CD4-positive, alpha-beta T cell treated with Interleukin-6 for 4 hours (primary cell): ENCODE measurements around the gene GOLT1A.

Experiments used
- DNase-seq: peaks from one replicate; pipeline ENCODE4 v3.0.0-alpha.2; 2020; ENCODE audit warnings: mixed read lengths

GOLT1A gene

GRCh38 chr1:204153667-204154066, 60.1 kb downstream of the GOLT1A start:
- DNase-seq: no peak

DNA sequence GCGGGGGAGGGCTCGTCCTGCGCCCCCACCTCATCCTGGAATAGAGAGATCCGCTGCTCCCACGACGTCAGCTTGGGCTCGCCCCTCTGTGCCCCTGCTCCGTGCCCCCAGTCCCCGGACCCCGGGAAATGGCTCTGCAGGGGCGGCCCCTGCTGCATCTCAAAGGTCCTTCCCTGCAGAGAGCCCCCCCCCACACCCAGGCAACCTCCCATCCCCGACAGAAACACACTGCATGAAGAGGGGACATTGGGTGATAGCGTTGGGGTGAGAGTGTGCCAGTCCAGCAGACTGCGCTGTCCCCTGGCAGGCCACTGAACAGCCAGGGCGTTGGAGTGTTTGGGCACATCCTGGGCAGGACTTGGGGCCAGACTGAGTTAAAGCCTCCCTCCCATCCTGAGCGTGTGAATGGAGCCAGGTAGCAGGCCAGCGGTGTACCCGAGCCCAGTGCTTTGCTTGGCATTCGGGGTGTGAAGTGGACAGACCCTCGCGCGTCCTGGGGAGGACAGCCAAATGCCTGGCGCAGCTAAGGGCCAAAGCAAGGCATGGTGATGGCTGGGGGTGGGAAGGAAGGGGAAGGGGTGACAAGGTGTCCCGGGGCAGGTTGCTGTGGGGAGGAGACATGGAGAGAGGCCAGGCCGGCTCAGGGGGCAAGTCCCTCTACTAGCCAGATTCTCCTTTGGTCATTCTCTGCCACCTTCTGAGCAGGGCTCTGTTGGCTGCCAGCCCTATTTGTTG, 61.3 kb downstream of the GOLT1A start:
- DNase-seq: no peak

DNA sequence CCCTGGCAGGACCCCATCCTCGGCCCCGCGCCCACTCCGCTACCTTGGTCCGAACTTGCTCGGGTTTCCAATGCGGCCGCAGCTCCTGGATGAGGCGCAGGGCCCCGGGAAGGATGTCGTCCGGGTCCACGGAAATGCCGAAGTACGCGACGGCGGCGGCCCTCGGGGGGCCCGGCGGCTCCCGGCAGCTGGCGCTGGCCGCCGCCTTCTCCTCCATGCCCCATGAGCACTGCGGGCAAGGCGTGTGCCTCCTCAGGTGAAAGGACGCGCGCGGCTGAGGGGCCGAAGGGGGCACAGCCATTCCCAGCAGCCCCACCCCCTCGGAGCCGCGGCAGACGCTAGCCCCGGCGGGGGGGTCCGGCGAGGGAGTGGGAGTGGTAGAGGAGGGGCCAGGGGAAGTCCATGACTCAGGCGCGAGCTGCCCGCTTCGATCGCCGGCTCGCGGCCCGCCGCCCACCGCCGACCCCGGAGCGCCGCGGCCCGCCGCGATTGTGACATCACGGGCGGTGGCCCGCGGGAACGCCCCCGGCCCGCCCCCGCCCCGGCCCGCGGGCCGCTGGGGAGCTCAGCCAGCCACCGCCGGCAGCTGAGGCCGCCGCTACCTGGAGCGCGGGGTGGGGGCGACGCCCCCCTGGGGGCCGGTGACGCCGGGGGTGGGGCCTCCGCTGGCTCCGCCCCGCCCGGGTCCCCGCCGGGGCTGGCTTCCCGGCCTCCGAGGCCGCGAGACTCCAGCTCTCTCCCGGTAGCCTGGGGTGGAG, 62.1 kb downstream of the GOLT1A start, which contains the start of gene ETNK2:
TSS of gene ETNK2 (minus strand) at position 493 of the 758 bp plus-strand sequence. CDS start at position 301, 192 bp downstream.
- DNase-seq: peak; percentile 68

- DNase-seq: peak; percentile 26
These were observed 62.9 kb downstream of the GOLT1A start for GRCh38 chr1:204150702-204151551.

- DNase-seq: no peak
These were observed 63.9 kb downstream of the GOLT1A start for GRCh38 chr1:204149635-204150565.

DNA sequence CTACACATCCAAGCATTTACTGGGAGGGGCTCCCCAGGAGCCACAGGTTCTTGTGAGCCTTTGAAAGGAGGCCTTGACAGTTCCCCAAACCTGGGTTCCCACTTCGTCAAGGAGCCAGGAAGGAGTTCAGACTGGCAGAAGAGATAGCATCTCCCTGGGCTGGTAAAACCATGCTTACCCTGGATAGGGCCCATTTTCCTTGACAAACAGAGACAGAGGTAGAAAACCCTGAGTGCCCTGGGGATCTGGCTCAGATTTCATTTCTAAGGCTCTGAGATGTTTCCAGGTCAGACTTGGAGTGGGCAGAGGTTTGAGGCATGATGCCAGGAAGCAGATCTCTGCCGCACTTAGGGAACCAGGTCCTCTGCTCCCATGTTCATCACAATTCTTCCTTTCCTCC, 64.7 kb downstream of the GOLT1A start:
- no peak for DNase-seq
